WTC11 (cell line): Measurements from ENCODE around the gene TMEM8B. TPM values are rescaled to one million over a fixed set of nuclear protein-coding genes. Genes with fewer than 3 reads are reported as not detected.

Experiments
- ATAC-seq: fragments of 200-7000 bp; cut with Tn5 transposase; 2 replicates; pipeline ENCODE4 v1.10.0; 2021; ENCODE audit warnings: mild to moderate bottlenecking, moderate library complexity
- CTCF ChIA-PET: fragments of 300-600 bp; sonication (Branson Sonifier 250); formaldehyde crosslinking; loops from one replicate; lab custom pipeline; 2021; ENCODE audit warnings: antibody characterized with exemption; lab: Charles Lee
- POLR2A ChIA-PET: fragments of 350-600 bp; sonication (Branson Sonifier 250); formaldehyde crosslinking; loops from one replicate; lab custom pipeline; 2021; ENCODE audit warnings: antibody characterized with exemption; lab: Charles Lee
- DNase-seq: peaks from one replicate; pipeline ENCODE4 v3.0.0; 2021; ENCODE audit warnings: low spot score
- H3K27ac Mint-ChIP-seq: 2 replicates; pipeline ENCODE4 v1.8.0; 2021; ENCODE audit warnings: mixed read lengths
- H3K27me3 Mint-ChIP-seq: 2 replicates; pipeline ENCODE4 v1.8.0; 2021; ENCODE audit warnings: low read depth, mild to moderate bottlenecking, moderate library complexity, mixed read lengths
- H3K36me3 Mint-ChIP-seq: 2 replicates; pipeline ENCODE4 v1.8.0; 2021; ENCODE audit warnings: mixed read lengths
- H3K4me1 Mint-ChIP-seq: 2 replicates; pipeline ENCODE4 v1.8.0; 2022; ENCODE audit warnings: mixed read lengths
- H3K4me3 Mint-ChIP-seq: 2 replicates; pipeline ENCODE4 v1.8.0; 2021; ENCODE audit warnings: mild to moderate bottlenecking, moderate library complexity, mixed read lengths
- H3K9me3 Mint-ChIP-seq: 2 replicates; pipeline ENCODE4 v1.8.0; 2021; ENCODE audit warnings: mixed read lengths
- ATF1 ChIP-seq: sonication (generic); formaldehyde crosslinking; IDR thresholded peaks from 2 replicates; pipeline ENCODE4 v1.8.1; 2023; ENCODE audit warnings: mild to moderate bottlenecking, moderate library complexity, missing genetic modification reagents
- ELF4 ChIP-seq: sonication (generic); formaldehyde crosslinking; IDR thresholded peaks from 2 replicates; pipeline ENCODE4 v1.8.1; 2022; ENCODE audit warnings: low read depth, mild to moderate bottlenecking, moderate library complexity, missing genetic modification reagents
- FOXJ3 ChIP-seq: sonication (generic); formaldehyde crosslinking; IDR thresholded peaks from 2 replicates; pipeline ENCODE4 v1.9.0; 2021; ENCODE audit warnings: missing genetic modification reagents, mild to moderate bottlenecking, borderline replicate concordance
- MYBL2 ChIP-seq: sonication (generic); formaldehyde crosslinking; IDR thresholded peaks from 2 replicates; pipeline ENCODE4 v1.8.1; 2023; ENCODE audit warnings: mild to moderate bottlenecking, moderate library complexity, missing genetic modification reagents
- NFYB ChIP-seq: sonication (generic); formaldehyde crosslinking; conservative IDR thresholded peaks from 2 replicates; pipeline ENCODE4 v1.8.0; 2022; ENCODE audit warnings: low read depth, missing genetic modification reagents
- OVOL2 ChIP-seq: fragments of 250-450 bp; sonication (Bioruptor Pico); IDR thresholded peaks from 2 replicates; pipeline ENCODE4 v1.9.0; 2021; ENCODE audit warnings: mild to moderate bottlenecking, borderline replicate concordance
- RELA ChIP-seq: sonication (generic); formaldehyde crosslinking; IDR thresholded peaks from 2 replicates; pipeline ENCODE4 v1.8.1; 2022; ENCODE audit warnings: missing genetic modification reagents, mild to moderate bottlenecking, borderline replicate concordance
- ZNF138 ChIP-seq: sonication (generic); formaldehyde crosslinking; conservative IDR thresholded peaks from 2 replicates; pipeline ENCODE4 v1.8.1; 2022; ENCODE audit warnings: mild to moderate bottlenecking, moderate library complexity, missing genetic modification reagents
- ZNF263 ChIP-seq: sonication (generic); formaldehyde crosslinking; IDR thresholded peaks from 2 replicates; pipeline ENCODE4 v1.8.1; 2022; ENCODE audit warnings: low read depth, mild to moderate bottlenecking, moderate library complexity, missing genetic modification reagents
- ZNF317 ChIP-seq: sonication (generic); formaldehyde crosslinking; IDR thresholded peaks from 2 replicates; pipeline ENCODE4 v1.8.1; 2023; ENCODE audit warnings: low read depth, mild to moderate bottlenecking, moderate library complexity, missing genetic modification reagents, borderline replicate concordance
- total RNA-seq: library from RNA; stranded (reverse); gene quantifications from 3 replicates; pipeline ENCODE4 v1.2.3, GENCODE V29; 2021
- TF ChIP-seq, protein P1 (sequence below): sonication (generic); formaldehyde crosslinking; IDR thresholded peaks from 2 replicates; pipeline ENCODE4 v1.8.1; 2023; ENCODE audit warnings: mild to moderate bottlenecking, missing genetic modification reagents
- TF ChIP-seq, protein P2 (sequence below): fragments of 250-450 bp; sonication (Bioruptor Pico); IDR thresholded peaks from 2 replicates; pipeline ENCODE4 v1.9.0; 2021; ENCODE audit warnings: mild to moderate bottlenecking, borderline replicate concordance
- TF ChIP-seq, protein P3 (sequence below): fragments of 250-450 bp; sonication (Bioruptor Pico); IDR thresholded peaks from 2 replicates; pipeline ENCODE4 v1.9.0; 2021; ENCODE audit warnings: mild to moderate bottlenecking
- TF ChIP-seq, protein P4 (sequence below): sonication (generic); formaldehyde crosslinking; IDR thresholded peaks from 2 replicates; pipeline ENCODE4 v1.8.1; 2022; ENCODE audit warnings: missing genetic modification reagents, borderline replicate concordance
- TF ChIP-seq, protein P5 (sequence below): sonication (generic); formaldehyde crosslinking; IDR thresholded peaks from 2 replicates; pipeline ENCODE4 v1.8.1; 2023; ENCODE audit warnings: mild to moderate bottlenecking, missing genetic modification reagents, moderate library complexity

Gene TMEM8B
- total RNA-seq, 1 experiment from 2014 or later: 9.5 TPM

DNA sequence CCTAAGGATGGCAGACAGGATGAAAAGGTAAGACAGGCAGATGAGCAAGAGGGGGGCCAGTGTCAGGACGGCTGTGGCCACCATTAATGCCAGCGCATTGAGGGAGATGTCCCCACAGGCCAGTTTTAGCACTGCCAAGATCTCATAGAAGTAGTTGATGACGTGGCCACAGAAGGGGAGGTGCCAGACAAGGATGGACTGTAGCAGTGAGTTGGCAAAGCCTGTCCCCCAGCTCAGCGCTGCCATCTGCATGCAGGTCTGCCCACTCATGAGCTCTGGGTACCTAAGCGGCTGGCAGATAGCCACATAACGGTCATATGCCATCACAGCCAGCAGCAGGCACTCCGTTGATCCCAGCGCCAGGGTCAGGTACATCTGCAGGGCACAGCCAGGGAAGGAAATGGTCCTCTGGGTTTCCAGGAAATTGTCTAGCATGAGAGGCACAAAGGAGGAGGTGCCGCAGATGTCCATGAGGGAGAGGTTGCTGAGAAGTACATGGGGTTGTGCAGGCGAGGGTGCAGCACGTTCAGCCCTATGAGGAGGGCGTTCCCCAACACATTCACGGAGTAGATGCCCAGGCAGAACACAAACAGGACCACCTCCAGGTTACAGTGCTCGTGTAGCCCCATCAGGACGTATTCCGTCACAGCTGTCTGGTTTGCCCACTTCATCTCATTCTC, 30.4 kb downstream of the TMEM8B start (continued):
- TF ChIP-seq, protein P1, sequence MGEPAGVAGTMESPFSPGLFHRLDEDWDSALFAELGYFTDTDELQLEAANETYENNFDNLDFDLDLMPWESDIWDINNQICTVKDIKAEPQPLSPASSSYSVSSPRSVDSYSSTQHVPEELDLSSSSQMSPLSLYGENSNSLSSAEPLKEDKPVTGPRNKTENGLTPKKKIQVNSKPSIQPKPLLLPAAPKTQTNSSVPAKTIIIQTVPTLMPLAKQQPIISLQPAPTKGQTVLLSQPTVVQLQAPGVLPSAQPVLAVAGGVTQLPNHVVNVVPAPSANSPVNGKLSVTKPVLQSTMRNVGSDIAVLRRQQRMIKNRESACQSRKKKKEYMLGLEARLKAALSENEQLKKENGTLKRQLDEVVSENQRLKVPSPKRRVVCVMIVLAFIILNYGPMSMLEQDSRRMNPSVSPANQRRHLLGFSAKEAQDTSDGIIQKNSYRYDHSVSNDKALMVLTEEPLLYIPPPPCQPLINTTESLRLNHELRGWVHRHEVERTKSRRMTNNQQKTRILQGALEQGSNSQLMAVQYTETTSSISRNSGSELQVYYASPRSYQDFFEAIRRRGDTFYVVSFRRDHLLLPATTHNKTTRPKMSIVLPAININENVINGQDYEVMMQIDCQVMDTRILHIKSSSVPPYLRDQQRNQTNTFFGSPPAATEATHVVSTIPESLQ (CRISPR knock-in tag): no peak
- TF ChIP-seq, protein P2, sequence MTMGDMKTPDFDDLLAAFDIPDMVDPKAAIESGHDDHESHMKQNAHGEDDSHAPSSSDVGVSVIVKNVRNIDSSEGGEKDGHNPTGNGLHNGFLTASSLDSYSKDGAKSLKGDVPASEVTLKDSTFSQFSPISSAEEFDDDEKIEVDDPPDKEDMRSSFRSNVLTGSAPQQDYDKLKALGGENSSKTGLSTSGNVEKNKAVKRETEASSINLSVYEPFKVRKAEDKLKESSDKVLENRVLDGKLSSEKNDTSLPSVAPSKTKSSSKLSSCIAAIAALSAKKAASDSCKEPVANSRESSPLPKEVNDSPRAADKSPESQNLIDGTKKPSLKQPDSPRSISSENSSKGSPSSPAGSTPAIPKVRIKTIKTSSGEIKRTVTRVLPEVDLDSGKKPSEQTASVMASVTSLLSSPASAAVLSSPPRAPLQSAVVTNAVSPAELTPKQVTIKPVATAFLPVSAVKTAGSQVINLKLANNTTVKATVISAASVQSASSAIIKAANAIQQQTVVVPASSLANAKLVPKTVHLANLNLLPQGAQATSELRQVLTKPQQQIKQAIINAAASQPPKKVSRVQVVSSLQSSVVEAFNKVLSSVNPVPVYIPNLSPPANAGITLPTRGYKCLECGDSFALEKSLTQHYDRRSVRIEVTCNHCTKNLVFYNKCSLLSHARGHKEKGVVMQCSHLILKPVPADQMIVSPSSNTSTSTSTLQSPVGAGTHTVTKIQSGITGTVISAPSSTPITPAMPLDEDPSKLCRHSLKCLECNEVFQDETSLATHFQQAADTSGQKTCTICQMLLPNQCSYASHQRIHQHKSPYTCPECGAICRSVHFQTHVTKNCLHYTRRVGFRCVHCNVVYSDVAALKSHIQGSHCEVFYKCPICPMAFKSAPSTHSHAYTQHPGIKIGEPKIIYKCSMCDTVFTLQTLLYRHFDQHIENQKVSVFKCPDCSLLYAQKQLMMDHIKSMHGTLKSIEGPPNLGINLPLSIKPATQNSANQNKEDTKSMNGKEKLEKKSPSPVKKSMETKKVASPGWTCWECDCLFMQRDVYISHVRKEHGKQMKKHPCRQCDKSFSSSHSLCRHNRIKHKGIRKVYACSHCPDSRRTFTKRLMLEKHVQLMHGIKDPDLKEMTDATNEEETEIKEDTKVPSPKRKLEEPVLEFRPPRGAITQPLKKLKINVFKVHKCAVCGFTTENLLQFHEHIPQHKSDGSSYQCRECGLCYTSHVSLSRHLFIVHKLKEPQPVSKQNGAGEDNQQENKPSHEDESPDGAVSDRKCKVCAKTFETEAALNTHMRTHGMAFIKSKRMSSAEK (CRISPR knock-in tag): no peak
- TF ChIP-seq NFYB: no peak

DNA sequence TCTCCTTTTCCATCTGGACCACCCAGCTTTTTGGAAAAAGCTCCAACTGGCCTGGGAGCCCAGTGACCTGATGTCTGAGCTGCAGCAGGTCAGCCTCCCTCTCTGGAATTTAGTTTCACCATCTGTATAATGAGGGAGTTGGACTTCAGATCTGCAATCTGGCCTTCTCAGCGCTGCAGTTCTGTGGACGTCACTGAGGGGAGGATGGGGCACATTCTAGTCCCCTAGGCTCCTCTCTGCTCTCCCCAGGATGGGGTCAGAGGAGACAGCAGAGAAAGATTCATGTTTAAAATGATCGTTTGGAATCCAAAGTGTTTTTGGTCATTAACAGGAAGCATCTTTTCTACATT, 30.9 kb downstream of the TMEM8B start:
- CTCF ChIA-PET: interaction anchor here (1.5 to 5.1 kb wide), 4 partner anchors 22 to 84 kb away, joined by 3 to 22 read pairs (median 8); partner anchors contain the start of gene HINT2
- H3K9me3 Mint-ChIP-seq: no peaks in the 10 kb centered on the region

DNA sequence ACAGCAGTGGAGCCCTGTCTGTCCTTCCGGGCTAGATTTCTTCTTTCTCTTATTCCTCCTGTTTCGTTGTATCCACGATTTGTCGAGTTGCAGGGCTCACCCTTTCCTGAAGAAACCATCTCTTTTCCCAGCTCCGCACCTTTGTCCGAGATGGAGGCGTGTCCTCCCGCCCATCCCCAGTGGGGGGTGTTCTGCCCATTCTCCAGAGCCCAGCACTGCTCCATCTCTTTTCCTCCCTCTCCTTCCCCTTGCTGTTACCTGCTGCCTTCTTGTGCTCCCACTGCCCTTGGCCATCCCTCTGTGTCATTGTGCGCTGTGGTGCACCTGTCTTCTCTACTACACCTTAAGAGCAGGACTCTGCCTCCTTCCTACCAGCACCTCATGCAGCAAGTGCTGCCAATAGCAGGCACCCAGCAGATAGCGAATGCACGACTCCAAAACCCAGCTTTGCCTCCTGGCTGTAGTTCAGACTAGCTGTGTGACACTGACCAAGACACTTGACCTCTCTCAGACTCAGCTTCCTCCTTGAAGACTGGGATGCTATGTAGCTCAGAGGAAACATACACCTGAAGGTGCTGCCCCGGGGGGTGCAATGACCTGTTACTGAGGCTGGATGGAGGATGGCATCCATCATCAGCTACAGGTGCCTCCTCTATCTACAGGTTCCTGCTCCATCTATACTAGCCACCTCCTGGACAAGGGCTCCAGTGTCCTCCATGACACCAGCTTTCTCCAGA, 32.3 kb downstream of the TMEM8B start:
- Mint-ChIP-seq H3K27me3 (peaks cover 17% of the 10 kb centered on the region), H3K36me3 (no peaks in the 10 kb centered on the region), H3K4me3 (no peak overlapping the region), H3K27ac (no peak overlapping the region), H3K9me3 (no peaks in the 10 kb centered on the region), H3K4me1 (peaks cover 5% of the 10 kb centered on the region)
- TF ChIP-seq, protein P3, sequence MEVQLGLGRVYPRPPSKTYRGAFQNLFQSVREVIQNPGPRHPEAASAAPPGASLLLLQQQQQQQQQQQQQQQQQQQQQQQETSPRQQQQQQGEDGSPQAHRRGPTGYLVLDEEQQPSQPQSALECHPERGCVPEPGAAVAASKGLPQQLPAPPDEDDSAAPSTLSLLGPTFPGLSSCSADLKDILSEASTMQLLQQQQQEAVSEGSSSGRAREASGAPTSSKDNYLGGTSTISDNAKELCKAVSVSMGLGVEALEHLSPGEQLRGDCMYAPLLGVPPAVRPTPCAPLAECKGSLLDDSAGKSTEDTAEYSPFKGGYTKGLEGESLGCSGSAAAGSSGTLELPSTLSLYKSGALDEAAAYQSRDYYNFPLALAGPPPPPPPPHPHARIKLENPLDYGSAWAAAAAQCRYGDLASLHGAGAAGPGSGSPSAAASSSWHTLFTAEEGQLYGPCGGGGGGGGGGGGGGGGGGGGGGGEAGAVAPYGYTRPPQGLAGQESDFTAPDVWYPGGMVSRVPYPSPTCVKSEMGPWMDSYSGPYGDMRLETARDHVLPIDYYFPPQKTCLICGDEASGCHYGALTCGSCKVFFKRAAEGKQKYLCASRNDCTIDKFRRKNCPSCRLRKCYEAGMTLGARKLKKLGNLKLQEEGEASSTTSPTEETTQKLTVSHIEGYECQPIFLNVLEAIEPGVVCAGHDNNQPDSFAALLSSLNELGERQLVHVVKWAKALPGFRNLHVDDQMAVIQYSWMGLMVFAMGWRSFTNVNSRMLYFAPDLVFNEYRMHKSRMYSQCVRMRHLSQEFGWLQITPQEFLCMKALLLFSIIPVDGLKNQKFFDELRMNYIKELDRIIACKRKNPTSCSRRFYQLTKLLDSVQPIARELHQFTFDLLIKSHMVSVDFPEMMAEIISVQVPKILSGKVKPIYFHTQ (CRISPR knock-in tag): no peak
- TF ChIP-seq, protein P4, sequence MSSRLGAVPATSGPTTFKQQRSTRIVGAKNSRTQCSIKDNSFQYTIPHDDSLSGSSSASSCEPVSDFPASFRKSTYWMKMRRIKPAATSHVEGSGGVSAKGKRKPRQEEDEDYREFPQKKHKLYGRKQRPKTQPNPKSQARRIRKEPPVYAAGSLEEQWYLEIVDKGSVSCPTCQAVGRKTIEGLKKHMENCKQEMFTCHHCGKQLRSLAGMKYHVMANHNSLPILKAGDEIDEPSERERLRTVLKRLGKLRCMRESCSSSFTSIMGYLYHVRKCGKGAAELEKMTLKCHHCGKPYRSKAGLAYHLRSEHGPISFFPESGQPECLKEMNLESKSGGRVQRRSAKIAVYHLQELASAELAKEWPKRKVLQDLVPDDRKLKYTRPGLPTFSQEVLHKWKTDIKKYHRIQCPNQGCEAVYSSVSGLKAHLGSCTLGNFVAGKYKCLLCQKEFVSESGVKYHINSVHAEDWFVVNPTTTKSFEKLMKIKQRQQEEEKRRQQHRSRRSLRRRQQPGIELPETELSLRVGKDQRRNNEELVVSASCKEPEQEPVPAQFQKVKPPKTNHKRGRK (CRISPR knock-in tag): no peak
- TF ChIP-seq MYBL2 (CRISPR knock-in tag) (no peak), ATF1 (no peak), ZNF263 (no peak), FOXJ3 (no peak), OVOL2 (CRISPR knock-in tag) (no peak)
- TF ChIP-seq, protein P5, sequence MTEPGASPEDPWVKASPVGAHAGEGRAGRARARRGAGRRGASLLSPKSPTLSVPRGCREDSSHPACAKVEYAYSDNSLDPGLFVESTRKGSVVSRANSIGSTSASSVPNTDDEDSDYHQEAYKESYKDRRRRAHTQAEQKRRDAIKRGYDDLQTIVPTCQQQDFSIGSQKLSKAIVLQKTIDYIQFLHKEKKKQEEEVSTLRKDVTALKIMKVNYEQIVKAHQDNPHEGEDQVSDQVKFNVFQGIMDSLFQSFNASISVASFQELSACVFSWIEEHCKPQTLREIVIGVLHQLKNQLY (CRISPR knock-in tag): no peak
- ATAC-seq: 0 out of 2 replicates have a peak, but pooled peaks have one; percentile 19
- CTCF ChIA-PET: interaction anchor here (1.1 to 5.1 kb wide), 5 partner anchors 21 to 71 kb away, joined by 3 to 22 read pairs (median 4); partner anchors contain the start of genes FAM221B, HINT2 and TMEM8B
- POLR2A ChIA-PET: no interaction called here
- no peak for DNase-seq

More for the DNA sequence above, 30.9 kb downstream of the TMEM8B start:
- Mint-ChIP-seq H3K4me1 (peaks cover 5% of the 10 kb centered on the region), H3K36me3 (no peaks in the 10 kb centered on the region), H3K27ac (no peak overlapping the region), H3K4me3 (no peak overlapping the region), H3K27me3 (peaks cover 23% of the 10 kb centered on the region)
- no peak for DNase-seq
- no peak for ATAC-seq
- POLR2A ChIA-PET: no interaction called here
- TF ChIP-seq ZNF138 (CRISPR knock-in tag) (no peak), ELF4 (CRISPR knock-in tag) (no peak), ZNF317 (CRISPR knock-in tag) (no peak), RELA (CRISPR knock-in tag) (no peak)
